Activated CD4-positive, alpha-beta T cell treated with anti-CD3 and anti-CD28 coated beads, Interleukin-2, amount 10 ng/mL, durations not matched to agents 7 days and 5 days (primary cell): ENCODE data around the gene KLHL14. TPM values are rescaled to one million over a fixed set of nuclear protein-coding genes. Genes with fewer than 3 reads are reported as not detected.
"Not testable (repeated sequence)": the region's sequence is repeated elsewhere in the genome, so short reads cannot be mapped to it uniquely, and the experiment has no call there.

Source experiments
- CTCF ChIA-PET: fragments of 350-600 bp; sonication (Branson Sonifier 250); formaldehyde crosslinking; loops from one replicate; lab custom pipeline; 2021; ENCODE audit warnings: antibody characterized with exemption; lab: Charles Lee
- POLR2A ChIA-PET: fragments of 350-600 bp; sonication (Branson Sonifier 250); formaldehyde crosslinking; loops from one replicate; lab custom pipeline; 2021; ENCODE audit warnings: antibody characterized with exemption; lab: Charles Lee
- DNase-seq: peaks from one replicate; pipeline ENCODE4 v3.0.0-alpha.2; 2020
- H3K27ac Mint-ChIP-seq: one replicate; pipeline ENCODE4 v1.8.0; 2021; ENCODE audit warnings: mild to moderate bottlenecking, moderate library complexity, mixed read lengths
- H3K27me3 Mint-ChIP-seq: one replicate; pipeline ENCODE4 v1.8.0; 2021; ENCODE audit warnings: mixed read lengths
- H3K36me3 Mint-ChIP-seq: one replicate; pipeline ENCODE4 v1.8.0; 2021; ENCODE audit warnings: low read depth, mixed read lengths
- H3K4me1 Mint-ChIP-seq: one replicate; pipeline ENCODE4 v1.8.0; 2021; ENCODE audit warnings: mixed read lengths
- H3K4me3 Mint-ChIP-seq: one replicate; pipeline ENCODE4 v1.8.0; 2021; ENCODE audit warnings: mild to moderate bottlenecking, moderate library complexity, mixed read lengths
- H3K9me3 Mint-ChIP-seq: one replicate; pipeline ENCODE4 v1.8.0; 2021; ENCODE audit warnings: mixed read lengths
- total RNA-seq, 2 experiments: library from RNA; stranded (reverse); gene quantifications; one replicate each; pipeline ENCODE4 v1.2.3, GENCODE V29; 2021

KLHL14 gene
- total RNA-seq, 2 experiments from 2014 or later: not detected

- Mint-ChIP-seq H3K36me3 (no peaks in the 10 kb centered on the region), H3K27ac (no peak overlapping the region), H3K4me1 (no peaks in the 10 kb centered on the region), H3K27me3 (no peaks in the 10 kb centered on the region), H3K4me3 (no peak overlapping the region), H3K9me3 (no peaks in the 10 kb centered on the region)
- POLR2A ChIA-PET: no interaction called here
- CTCF ChIA-PET: no interaction called here
- no peak for DNase-seq
These were observed 87.9 kb downstream of the KLHL14 start for GRCh38 chr18:32684940-32685339.

DNA sequence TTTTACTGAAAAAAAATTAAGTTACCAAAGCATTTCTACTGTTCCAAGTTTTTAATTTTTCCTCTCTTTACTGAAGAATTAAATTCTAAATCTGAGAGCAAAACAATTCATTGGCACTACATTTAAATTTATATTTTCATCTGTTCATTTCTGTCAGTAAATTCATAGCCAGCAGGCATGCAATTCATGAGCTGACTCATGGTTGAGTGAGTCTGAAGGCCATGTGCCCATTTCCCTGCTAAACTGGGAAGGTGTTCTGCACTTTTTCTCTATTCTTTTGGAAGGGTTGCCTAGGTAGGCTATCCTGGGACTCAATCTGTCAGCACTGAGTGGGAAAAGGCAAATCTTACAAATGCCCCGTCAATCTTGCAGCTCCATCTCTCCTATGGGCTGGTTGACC, 88.7 kb downstream of the KLHL14 start:
- POLR2A ChIA-PET: no interaction called here
- no peaks in the 10 kb centered on the region for H3K9me3 Mint-ChIP-seq
- no peak for DNase-seq
- CTCF ChIA-PET: no interaction called here
- no peaks in the 10 kb centered on the region for H3K4me1 Mint-ChIP-seq
- no peaks in the 10 kb centered on the region for H3K27me3 Mint-ChIP-seq
- H3K36me3 Mint-ChIP-seq: no peaks in the 10 kb centered on the region
- H3K27ac Mint-ChIP-seq: no peak overlapping the region
- no peak overlapping the region for H3K4me3 Mint-ChIP-seq

DNA sequence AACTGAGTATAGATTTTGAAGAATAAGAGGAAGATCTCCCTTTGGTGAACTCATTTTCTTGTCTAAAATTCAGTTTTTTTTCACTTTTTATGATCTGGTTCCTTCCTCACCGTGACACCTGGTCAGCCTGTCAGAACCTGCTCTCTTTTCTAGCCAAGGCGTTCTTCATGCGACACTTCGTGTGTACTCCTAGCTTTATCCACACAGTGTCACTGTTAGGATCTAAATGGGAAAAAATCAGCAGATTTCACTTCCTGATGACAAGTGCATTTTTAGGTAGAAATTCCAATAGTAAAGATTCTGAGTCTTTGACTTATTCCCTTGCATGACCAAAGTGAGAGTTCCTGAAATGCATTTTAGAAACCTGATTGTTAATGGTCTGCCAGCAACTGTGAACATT, 89.8 kb downstream of the KLHL14 start:
- no peaks in the 10 kb centered on the region for H3K27me3 Mint-ChIP-seq
- H3K4me3 Mint-ChIP-seq: no peak overlapping the region
- ChIA-PET CTCF (no interaction called here), POLR2A (no interaction called here)
- H3K27ac Mint-ChIP-seq: no peak overlapping the region
- no peaks in the 10 kb centered on the region for H3K4me1 Mint-ChIP-seq
- DNase-seq: no peak
- H3K36me3 Mint-ChIP-seq: no peaks in the 10 kb centered on the region
- H3K9me3 Mint-ChIP-seq: no peaks in the 10 kb centered on the region

DNA sequence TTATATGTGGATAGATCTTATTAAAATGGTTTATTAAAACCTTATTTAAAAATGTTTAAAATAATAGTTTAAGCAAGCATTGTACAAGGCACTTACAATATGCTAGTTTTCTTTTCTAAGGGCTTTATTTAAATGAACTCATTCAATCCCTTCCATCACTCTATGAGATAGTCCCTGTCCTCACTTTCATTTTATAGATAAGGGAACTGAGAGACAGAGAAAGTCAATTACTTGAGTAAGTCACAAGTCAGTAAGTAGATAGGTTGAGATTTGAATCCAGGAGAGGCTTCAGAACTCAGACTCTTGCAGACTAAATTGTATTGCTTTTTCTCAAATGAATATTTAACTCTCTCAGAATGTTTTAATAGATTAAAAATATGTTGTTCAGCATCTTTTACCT, 95.2 kb downstream of the KLHL14 start:
- no peak overlapping the region for H3K4me3 Mint-ChIP-seq
- H3K36me3 Mint-ChIP-seq: no peaks in the 10 kb centered on the region
- no peak for DNase-seq
- H3K27ac Mint-ChIP-seq: no peak overlapping the region
- ChIA-PET POLR2A (no interaction called here), CTCF (no interaction called here)
- peaks cover 7% of the 10 kb centered on the region for H3K27me3 Mint-ChIP-seq
- no peaks in the 10 kb centered on the region for H3K9me3 Mint-ChIP-seq
- H3K4me1 Mint-ChIP-seq: no peaks in the 10 kb centered on the region

- Mint-ChIP-seq H3K27ac (no peak overlapping the region), H3K4me1 (no peaks in the 10 kb centered on the region), H3K9me3 (no peaks in the 10 kb centered on the region), H3K36me3 (no peaks in the 10 kb centered on the region), H3K27me3 (peaks cover 7% of the 10 kb centered on the region), H3K4me3 (no peak overlapping the region)
- CTCF ChIA-PET: interaction anchor here (0.6 kb wide), 1 partner anchor 781 kb away, joined by 3 read pairs; no protein-coding TSS in a partner anchor
- no peak for DNase-seq
- POLR2A ChIA-PET: no interaction called here
These were observed 98.3 kb downstream of the KLHL14 start for GRCh38 chr18:32674491-32674890.

DNA sequence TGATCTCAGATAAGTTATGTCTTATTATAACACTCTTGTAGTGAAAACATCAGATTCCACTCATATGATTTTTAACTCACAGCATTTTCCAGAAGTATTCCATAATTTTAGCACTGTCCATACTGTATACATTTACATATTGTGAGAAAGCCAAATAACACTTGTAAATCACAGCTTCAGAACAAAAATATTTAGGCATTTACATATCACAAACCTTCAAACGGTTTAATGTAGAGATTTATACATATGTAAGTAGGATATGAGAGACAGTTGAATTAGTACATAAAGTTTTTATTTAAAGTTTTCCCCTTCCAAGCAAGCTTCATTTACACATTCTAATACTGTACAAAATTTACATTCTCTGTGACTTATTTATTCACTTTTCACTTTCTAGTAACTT, 100.4 kb downstream of the KLHL14 start:
- H3K4me1 Mint-ChIP-seq: no peaks in the 10 kb centered on the region
- H3K36me3 Mint-ChIP-seq: no peaks in the 10 kb centered on the region
- no peak for DNase-seq
- POLR2A ChIA-PET: no interaction called here
- no peaks in the 10 kb centered on the region for H3K9me3 Mint-ChIP-seq
- no peak overlapping the region for H3K27ac Mint-ChIP-seq
- H3K4me3 Mint-ChIP-seq: no peak overlapping the region
- CTCF ChIA-PET: no interaction called here
- peaks cover 7% of the 10 kb centered on the region for H3K27me3 Mint-ChIP-seq

- CTCF ChIA-PET: interaction anchor here (1.4 kb wide), 1 partner anchor 8 kb away, joined by 3 read pairs; no protein-coding TSS in a partner anchor
- H3K36me3 Mint-ChIP-seq: no peaks in the 10 kb centered on the region
- no peaks in the 10 kb centered on the region for H3K9me3 Mint-ChIP-seq
- peaks cover 2% of the 10 kb centered on the region for H3K27me3 Mint-ChIP-seq
- POLR2A ChIA-PET: no interaction called here
- no peak for DNase-seq
- no peaks in the 10 kb centered on the region for H3K4me1 Mint-ChIP-seq
- no peak overlapping the region for H3K4me3 Mint-ChIP-seq
- no peak overlapping the region for H3K27ac Mint-ChIP-seq
These were observed 102.1 kb downstream of the KLHL14 start for GRCh38 chr18:32670727-32671126.

GRCh38 chr18:32669549-32670165, 103.2 kb downstream of the KLHL14 start:
- DNase-seq: no peak
- H3K27ac Mint-ChIP-seq: no peak overlapping the region
- H3K9me3 Mint-ChIP-seq: no peaks in the 10 kb centered on the region
- no peak overlapping the region for H3K4me3 Mint-ChIP-seq
- ChIA-PET POLR2A (no interaction called here), CTCF (no interaction called here)
- no peaks in the 10 kb centered on the region for H3K27me3 Mint-ChIP-seq
- no peaks in the 10 kb centered on the region for H3K36me3 Mint-ChIP-seq
- H3K4me1 Mint-ChIP-seq: no peaks in the 10 kb centered on the region

- ChIA-PET POLR2A (no interaction called here), CTCF (no interaction called here)
- Mint-ChIP-seq H3K4me1 (no peaks in the 10 kb centered on the region), H3K36me3 (no peaks in the 10 kb centered on the region), H3K27ac (no peak overlapping the region), H3K4me3 (no peak overlapping the region), H3K27me3 (no peaks in the 10 kb centered on the region), H3K9me3 (no peaks in the 10 kb centered on the region)
- DNase-seq: no peak
These were observed 103.9 kb downstream of the KLHL14 start for GRCh38 chr18:32668956-32669355.

- Mint-ChIP-seq H3K27ac (no peak overlapping the region), H3K9me3 (no peaks in the 10 kb centered on the region), H3K27me3 (no peaks in the 10 kb centered on the region), H3K4me1 (no peaks in the 10 kb centered on the region), H3K4me3 (no peak overlapping the region), H3K36me3 (no peaks in the 10 kb centered on the region)
- DNase-seq: no peak
- POLR2A ChIA-PET: no interaction called here
- CTCF ChIA-PET: no interaction called here
These were observed 111.1 kb downstream of the KLHL14 start for GRCh38 chr18:32661486-32662299.

DNA sequence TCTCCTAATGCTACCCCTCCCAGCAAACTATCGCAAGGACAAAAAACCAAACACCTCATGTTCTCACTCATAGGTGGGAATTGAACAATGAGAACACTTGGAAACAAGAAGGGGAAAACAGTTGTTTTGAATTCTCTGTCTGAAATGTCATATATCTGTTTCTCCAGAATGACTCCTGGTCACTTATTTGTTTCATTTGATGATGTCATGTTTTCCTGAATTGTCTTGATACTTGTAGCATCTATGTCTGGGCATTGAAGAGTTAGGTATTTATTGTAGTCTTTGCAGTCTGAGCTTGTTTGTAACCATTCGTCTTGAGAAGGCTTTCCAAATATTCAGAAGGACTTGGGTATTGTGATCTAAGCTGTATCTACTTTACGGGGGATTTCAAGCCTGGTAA, 118.3 kb downstream of the KLHL14 start:
- H3K4me3 Mint-ChIP-seq: not testable (repeated sequence)

DNA sequence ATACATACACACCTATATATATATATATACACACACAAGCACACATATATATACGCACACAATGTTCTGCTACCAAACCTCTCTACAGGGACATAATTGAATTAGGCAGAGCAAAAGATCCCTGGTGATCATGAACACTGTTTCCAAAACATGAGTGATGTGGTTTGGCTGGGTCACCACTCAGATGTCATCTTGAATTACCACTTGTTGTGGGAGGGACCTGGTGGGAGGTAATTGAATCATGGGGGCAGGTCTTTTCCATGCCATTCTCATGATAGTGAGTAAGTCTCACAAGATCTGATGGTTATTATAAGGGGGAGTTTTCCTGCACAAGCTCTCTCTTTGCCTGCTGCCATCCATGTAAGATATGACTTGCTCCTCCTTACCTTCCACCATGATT, 135.2 kb downstream of the KLHL14 start:
- DNase-seq, H3K4me1 Mint-ChIP-seq, H3K36me3 Mint-ChIP-seq, CTCF ChIA-PET, H3K27ac Mint-ChIP-seq, H3K4me3 Mint-ChIP-seq, POLR2A ChIA-PET, H3K9me3 Mint-ChIP-seq, H3K27me3 Mint-ChIP-seq: not testable (repeated sequence)

More for the DNA sequence above, 118.3 kb downstream of the KLHL14 start:
- POLR2A ChIA-PET, DNase-seq, H3K9me3 Mint-ChIP-seq, CTCF ChIA-PET, H3K36me3 Mint-ChIP-seq, H3K4me1 Mint-ChIP-seq, H3K27me3 Mint-ChIP-seq, H3K27ac Mint-ChIP-seq: not testable (repeated sequence)

GRCh38 chr18:32637226-32637625, 135.6 kb downstream of the KLHL14 start:
- Mint-ChIP-seq H3K4me1 (no peaks in the 10 kb centered on the region), H3K27me3 (no peaks in the 10 kb centered on the region), H3K27ac (no peak overlapping the region), H3K4me3 (no peak overlapping the region), H3K9me3 (no peaks in the 10 kb centered on the region), H3K36me3 (no peaks in the 10 kb centered on the region)
- ChIA-PET CTCF (no interaction called here), POLR2A (no interaction called here)
- no peak for DNase-seq
